NOMO-1 (cell line): ENCODE data around the gene SLC39A8.

Experiments
- DNase-seq, 2 experiments: peaks; one replicate each; lab custom pipeline; 2025; ENCODE audit not compliant: unreplicated experiment in 2 of 2; lab: John Stamatoyannopoulos, UW

Gene SLC39A8

DNA sequence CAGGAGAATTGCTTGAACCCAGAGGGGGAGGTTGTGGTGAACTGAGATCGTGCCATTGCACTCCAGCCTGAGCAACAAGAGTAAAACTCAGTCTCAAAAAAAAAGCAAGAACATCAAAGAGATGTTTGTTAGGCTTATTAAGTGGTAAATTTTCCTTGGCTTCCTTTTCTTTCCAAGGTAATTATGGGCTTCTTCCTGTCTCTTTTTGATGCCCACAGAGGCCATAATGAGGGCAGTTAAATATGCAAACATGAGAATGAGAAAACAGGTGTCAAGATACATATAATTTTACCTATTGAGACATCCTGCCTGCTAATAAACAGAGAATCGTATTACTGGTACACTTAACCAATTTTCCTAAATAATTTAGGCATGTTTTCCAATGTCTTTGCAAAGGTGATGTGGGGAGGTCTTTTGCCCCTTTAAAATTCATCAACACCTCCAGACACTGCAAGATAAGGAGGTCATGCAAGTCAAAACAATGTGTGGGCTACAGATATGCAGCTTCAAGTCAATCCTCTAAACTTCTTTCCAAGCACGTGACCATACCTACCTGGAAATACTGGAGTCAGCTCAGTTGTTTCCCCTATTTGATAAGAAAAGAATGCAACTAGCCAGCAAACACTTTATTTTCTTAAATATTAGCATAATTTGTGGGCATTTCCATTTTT lies 2.7 kb downstream of the SLC39A8 start:
- DNase-seq, result no peak

DNA sequence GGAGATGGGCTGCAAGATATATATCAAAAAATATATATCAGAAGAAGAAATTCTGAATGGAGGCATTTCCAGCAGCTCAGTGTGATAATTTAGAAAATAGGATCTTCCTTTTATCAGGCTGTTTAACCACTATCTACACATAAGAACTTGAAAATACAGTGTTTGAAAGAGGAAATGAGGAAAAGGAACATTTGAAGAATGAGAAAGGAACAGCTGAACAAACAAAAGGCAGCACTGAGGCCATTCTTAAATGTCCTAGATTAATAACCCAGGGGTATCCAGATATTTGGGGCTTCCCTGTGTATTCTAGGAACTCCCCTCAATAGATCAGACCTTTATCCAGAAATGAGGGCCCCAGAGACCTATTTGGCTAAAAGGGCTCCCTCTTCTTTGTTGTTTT lies 4.1 kb downstream of the SLC39A8 start:
- peak in 1 of 2 experiments; percentile 34 for DNase-seq

DNA sequence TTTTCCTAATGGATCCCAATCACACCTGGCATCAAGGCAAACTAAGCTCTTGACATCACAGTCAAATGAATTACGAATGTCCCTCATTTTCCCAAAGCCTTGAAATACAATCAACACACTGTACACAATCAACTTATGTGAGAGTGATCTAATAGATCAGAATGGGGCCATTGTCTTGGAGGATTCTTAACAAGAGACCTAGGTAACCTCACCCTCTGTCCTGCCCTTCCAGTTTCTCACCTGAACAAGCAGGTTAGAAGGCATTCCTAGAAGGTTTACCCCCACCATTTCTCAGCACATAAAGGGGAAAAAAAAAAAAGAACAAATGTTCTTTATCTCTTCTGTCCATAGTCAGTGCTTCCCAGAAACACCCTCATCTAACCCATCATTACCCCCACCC lies 6.3 kb downstream of the SLC39A8 start:
- DNase-seq, result no peak

DNA sequence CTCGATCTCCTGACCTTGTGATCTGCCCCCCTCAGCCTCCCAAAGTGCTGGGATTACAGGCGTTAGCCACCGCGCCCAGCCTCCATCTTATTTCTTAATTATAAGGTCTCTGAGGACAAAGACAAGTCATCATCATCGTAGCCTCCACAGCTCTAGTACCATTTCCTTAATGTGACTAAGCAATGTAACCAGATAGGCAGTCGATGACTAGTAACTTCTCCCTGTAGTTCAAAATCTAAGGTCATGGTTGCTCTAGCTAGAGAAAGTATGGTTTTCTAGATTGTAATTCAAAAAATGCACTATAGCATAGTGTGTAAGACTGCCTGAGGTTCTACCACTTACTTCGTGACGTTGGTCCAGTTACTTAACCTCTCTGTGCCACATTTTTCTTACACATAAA lies 6.9 kb downstream of the SLC39A8 start:
- no peak for DNase-seq

DNA sequence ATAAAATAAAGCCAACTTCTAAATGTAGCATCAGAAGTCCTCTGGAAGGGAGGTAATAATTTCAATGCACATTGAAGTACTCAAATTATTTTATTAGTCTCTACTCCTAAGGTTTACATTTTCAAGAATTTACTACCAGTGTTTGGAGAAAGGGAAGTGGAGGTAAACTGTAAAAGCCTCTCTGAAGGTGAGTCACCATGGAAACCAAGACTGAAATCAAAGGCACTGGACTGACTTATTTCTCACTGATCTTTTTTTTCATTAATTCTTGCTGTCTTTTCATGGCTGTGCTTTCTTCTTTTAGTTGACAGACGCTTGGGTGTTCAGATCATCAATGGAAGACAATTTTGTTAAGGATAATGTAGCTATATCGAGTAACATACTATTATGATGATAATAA lies 9.7 kb downstream of the SLC39A8 start:
- no peak for DNase-seq

DNA sequence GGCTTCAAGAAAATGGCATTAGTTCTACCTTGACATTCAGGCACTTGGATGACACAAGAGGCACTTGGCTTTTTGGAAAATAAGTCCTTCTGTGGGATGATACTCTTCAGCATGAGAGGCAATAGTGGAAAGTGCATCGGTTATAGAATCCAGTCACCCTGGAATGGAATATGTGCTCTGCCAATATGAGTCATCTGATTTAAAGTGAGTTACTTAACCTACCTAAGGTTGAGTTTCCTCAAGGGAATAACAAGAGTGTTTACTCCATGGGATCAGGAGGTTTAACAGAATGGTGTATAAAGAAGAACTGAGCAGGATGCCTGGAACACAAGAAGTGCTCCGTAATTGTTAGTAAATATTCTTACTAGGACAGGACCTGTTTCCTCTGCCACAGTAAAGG lies 10.7 kb downstream of the SLC39A8 start:
- no peak for DNase-seq

DNA sequence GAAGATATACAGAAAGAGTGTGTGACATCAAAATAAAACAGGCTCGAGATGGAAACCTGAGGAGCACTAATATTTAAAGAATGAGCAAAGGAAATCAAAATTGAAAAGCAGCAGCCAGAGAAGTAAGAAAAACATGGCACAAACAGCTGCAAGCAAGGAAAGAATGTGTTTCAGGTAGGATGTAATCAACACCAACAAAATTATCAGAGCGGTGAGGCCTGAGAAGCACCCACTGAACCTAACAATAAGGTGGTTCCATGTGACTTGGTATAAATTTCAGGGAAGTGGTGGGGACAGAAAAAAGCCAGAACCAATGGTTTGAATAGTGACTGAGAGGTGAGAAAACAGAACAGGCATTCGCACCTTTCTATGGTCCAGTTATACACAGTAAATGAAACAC lies 11.5 kb downstream of the SLC39A8 start:
- DNase-seq, result no peak

DNA sequence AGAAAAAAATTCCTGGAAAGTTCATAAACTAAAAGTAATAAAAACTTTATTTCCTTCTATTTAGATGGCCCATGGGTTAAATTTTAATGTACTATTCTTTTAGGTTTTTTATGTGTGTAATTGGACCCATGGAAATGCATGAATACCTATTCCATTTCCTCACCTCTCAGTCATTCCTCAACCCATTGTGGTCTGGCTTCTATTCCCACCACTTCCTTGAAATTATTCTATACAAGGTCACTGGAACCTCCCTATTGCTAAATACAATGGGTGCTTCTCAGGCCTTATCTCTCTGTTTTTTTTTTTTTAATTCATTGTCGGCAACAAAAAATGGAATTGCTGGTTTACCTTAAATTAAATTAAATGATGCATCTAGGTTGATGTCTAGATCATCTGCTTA lies 17.2 kb downstream of the SLC39A8 start:
- no peak for DNase-seq

DNA sequence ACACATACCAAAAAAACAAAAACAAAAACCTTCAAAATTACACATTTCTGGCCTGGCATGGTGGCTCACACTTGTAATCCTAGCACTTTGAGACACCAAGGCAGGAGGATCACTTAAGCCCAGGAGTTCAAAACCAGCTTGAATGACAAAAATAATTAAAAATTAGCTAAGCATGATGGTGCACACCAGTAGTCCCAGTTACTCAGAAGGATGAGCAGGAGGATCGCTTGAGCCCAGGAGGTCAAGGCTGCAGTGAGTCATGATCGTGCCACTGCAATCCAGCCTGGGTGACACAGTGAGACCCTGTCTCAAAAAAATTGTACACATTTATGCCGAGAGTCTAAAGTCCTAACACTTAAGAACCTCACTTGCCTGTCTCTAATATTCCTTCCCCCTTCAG lies 18.3 kb downstream of the SLC39A8 start:
- no peak for DNase-seq

DNA sequence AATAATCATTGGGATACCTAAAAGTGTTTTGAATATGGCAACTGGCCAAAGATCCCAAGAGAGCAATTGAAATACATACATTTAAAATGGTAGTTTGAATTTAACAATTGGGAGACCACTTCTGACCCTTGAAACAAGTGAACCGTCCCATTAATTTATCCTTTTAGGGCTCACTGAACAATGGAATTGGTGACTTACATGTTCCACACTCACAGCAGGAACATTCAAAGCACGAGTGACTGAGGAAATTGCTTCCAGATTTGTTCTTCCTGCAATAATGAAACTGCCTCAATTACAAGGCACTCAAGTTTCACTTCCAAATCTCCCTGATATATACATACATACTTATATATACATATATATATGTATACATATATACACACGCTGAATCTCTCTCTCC lies 20.6 kb downstream of the SLC39A8 start:
- DNase-seq, result peak in 1 of 2 experiments; percentile 19

DNA sequence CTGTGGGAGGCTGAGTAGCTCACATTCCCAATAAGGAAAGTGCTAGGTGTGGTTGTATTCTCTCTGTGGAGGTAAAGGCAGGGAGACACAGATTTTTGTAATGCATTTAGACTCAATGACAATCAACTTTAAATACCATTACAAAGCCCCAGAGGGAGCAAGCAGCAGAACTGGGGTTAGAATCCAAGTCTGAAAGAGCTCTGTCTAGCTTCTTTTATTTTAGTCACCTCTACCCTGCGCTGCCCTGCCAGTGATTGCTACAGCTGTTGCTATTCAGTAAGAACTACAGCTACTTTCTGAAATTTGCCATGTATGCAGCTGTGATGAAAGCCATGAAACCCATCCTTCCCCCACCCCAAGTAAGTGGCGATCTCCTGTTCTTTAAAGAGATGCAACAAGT lies 22.5 kb downstream of the SLC39A8 start:
- DNase-seq, result no peak

DNA sequence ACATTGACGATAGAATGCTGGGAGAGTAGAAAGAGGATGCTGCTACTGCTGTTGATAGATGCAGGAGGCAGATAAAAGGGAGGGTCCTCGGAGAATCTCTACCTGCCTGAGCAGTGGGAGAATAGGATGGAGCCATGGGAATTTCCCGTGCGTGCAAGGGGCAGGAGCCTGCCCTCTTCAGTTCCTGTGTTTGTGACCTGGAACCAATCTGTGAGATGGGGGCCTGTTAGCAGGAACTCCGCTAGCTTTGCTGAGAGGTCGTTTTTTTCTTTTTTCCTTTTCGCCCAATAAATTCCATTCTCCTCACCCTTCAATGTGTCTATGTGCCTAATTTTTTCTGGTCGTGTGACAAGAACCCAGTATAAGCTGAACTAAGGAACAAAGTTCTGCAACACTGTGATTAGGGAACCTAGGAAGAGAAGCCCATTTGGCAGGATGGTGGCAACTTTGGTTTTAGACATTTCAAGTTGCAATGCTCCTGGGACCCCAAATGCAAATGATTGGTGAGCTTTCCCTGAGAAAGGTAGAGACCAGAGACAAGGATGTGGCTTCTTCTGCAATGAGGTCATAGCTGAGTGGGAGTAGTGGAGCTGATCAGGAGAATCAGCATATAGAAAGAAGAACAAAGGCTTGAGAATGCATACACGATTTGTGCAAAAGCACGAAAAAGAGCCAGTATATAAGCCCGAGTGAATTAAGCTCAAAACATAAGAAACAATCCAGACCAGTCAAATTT lies 23.9 kb downstream of the SLC39A8 start:
- no peak for DNase-seq

DNA sequence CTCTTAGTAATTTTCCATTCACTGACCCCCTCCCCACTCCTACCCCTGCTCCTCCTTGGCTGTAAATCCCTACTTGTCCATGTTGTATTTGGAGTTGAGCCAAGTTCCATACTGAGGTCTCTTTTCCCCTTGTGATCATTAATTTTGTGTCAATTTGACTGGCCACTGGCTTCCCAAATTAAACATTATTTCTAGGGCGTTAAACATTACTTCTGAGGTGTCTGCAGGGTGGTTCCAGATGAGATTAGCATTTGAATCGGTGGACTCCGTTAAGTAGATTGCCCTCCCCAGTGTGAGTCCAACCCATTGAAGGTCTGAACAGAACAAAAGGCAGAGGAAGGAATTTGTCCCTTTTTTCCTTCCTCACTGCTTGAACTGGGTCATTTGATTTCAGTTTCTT lies 25.7 kb downstream of the SLC39A8 start:
- no peak for DNase-seq

DNA sequence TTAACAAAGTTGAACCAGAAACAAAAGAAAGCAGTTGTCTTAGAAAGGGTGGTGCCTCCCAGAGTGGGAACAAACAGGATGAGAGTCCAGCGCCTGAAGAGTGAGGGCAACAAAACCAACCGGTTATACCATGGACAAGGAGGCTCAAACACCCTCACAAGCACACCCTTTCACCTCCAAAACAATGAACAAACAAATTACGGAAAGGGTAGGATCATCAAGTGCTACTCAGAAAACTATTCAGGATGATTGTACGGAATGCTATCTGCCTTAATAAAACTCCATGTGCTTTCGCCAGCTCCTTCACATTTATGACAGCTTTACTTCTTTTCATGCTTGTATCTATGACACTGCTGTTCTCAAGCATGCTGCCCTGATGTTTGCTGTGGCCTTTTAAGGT lies 26.8 kb downstream of the SLC39A8 start:
- DNase-seq, result no peak

DNA sequence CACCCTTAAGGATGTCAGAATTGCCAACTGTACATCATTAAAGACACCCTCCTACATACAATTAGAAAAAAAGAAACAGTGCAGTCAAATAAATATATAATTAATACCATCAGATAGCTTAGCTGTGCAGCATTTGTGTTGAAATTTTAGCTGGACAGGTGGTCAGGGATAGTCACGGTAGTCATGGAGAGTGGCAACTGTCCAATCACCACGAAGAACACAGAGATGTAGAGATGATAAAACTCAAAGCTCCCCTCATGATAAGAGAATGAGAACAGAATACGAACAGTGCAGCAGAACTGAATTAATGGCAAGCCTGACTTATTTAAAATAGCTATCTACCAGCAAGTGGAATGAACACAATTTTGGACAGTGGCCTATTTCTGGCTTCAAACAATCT lies 27.2 kb downstream of the SLC39A8 start:
- DNase-seq, result no peak

DNA sequence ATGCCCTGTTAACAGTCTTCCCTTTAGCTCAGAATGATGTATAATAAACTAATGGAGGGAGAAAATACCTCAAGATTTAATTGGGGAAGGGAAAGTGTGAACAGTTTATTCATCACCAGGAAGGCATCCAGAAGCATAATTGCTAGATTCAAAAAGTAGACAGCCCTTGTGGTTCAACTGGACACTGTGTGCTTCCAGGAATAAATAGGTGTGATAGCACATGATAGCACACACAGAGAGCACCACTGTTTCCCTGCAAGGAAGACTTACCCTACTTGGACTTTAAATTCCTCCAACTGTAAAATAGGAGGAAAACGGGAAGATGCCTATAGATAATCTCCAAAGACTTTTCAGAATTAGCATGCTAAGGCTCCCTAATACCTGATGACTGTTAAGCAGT lies 27.8 kb downstream of the SLC39A8 start:
- DNase-seq, result no peak

DNA sequence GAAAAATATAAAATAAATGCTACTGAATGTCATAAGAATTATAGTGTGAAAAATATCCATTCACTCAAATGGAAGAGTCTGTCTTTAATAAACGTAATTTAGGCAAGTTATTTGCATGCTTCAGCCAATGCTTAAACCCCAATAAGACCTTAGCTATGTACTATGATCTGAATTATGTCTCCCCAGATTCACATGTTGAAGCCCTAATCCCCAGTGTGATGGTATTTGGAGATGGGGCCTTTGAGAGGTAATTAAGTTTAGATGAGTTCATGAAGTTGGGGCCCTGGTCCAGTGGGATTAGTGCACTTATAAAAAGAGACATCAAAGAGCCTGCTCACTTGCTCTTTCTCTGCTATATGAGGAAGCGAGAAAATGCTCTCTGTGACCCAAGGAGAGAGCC lies 28.7 kb downstream of the SLC39A8 start:
- DNase-seq, result no peak

DNA sequence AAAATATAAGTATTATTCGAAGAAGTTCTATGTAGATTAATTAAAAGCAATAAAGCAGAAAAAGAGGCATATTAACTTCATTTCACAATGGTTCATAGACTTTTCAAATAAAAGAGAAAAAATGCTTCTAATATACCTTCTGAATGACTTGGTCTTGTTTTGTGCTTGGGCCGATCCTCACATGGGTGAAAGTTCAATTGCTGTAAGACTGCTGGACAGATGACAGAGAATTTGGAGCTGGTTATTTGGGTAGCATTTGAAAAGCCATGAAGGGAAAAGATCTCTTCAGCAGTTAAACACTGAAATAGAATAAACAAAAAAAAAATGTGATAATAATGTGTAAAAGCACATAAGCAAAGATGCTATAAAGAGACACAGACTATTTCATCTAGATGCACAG lies 29.8 kb downstream of the SLC39A8 start:
- no peak for DNase-seq

DNA sequence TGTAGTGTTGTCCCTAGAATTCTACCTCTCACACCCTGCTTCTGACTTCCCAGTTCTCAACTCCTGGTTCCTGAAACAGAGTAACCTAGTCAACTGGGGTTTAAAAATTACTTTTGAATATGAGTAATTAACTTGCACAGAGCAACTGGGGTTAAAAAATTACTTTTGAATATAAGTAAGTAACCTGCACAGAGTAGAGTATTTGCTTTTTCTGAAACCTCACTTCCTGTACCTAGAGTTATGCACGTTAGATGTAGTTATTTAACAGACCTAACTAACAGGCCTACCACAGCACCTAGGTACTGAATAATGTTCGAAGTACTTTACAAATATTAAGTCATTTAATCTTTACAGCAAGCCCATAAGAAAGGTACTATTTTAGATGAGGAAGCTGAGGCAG lies 32.9 kb downstream of the SLC39A8 start:
- DNase-seq, result no peak

DNA sequence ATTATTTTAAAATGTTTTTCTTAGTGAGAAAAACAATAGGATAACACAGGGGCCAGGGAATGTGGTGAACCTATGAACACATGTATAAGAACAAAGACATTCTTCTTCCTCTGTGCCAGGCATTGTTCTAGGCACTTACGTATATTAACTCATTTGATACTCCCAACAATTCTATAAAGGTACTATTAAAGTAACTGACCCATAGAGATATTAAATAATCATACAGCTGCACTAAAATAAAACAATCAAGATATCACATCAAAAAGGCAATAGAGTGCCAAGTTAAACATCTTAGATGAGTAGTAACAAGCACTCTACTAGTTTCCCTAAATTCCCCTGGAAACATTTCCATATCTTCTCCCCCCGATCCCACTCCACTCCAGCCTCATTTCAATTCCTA lies 33.4 kb downstream of the SLC39A8 start:
- DNase-seq, result no peak

DNA sequence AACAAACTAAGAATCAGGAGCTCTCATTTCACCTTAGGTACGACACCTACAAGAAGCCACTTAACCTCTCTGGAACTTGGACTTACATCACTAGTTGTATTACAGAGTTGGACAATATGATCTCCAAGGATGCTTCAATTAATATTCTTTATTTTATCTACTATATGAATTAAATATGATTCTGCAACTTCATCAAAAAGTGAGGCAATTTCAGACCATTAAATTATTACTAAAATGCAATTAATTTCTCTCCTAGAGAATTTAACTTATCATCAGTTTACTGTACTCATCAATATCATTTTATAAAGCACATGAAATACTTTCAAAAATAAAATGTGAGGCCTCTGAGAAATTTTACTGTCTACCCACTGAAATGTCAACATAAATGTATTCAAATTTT lies 33.9 kb downstream of the SLC39A8 start:
- no peak for DNase-seq

DNA sequence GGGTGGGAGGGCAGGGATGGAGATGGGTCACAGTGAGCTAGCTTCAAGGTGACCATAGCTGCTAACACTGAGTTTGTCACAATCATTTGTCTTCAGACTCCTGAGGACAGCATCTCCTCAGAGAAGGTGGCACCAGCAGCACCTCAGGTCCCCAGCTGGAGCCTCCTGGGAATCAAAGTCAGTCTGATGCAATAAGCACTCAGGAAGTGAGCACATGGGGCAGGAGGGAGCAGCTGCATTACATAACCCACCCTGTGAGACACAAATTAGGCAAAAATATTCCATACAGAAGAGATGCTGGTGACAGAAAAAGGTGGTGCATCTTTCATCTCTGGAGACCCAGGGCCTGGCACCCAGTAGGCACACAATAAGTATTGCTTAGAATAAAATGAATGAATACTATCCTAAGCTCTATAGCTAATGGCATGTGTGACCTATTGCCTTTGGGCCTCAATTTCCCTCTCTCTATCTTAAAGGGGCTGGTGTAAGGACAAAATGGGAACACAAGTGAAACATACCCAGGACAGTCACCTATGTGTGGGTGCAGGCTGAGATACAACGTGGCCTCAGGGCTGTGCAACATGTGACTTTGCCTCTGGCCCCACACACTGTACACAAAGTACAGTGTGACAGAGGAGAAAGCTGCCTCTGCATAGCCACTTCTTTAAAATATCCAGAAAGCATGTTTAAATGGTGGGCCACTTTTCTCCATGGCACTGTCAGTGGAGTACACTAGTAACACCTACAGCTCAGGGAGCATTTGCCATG lies 37.1 kb downstream of the SLC39A8 start:
- no peak for DNase-seq
